HEK293 (cell line): ENCODE measurements around the gene GPR35.

Experiments
- CTCF ChIA-PET: fragments of 350-600 bp; formaldehyde crosslinking; extraction: SDS; loops from one replicate; lab custom pipeline; 2021; ENCODE audit warnings: antibody characterized with exemption; lab: Yijun Ruan, JAX
- POLR2A ChIA-PET: fragments of 300-600 bp; formaldehyde crosslinking; extraction: SDS; loops from one replicate; lab custom pipeline; 2020; ENCODE audit warnings: antibody characterized with exemption, inconsistent platforms; lab: Yijun Ruan, JAX
- H3K27ac ChIP-seq: fragments of 200-500 bp; sonication (Bioruptor generic); 2 replicates; pipeline ENCODE4 v1.5.1; 2014; ENCODE audit warnings: low read depth, low read length, control low read depth, inconsistent platforms; ENCODE audit errors: extremely low read depth
- H3K36me3 ChIP-seq, 2 experiments: fragments of 200-500 bp in 1 of 2; sonication (Bioruptor generic) in 1 of 2; 1 replicate in 1 of 2; 2 replicates in 1 of 2; pipeline ENCODE4 v1.5.1; 2014 to 2017; ENCODE audit warnings: inconsistent platforms in 2 of 2, low read length in 2 of 2; ENCODE audit not compliant: control insufficient read depth in 2 of 2, insufficient read depth in 1 of 2
- H3K4me1 ChIP-seq: fragments of 200-500 bp; sonication (Bioruptor generic); 2 replicates; pipeline ENCODE4 v1.5.1; 2014; ENCODE audit warnings: mild to moderate bottlenecking, low read length, inconsistent platforms; ENCODE audit not compliant: control insufficient read depth, insufficient read depth
- H3K4me3 ChIP-seq: 2 replicates; pipeline ENCODE4 v1.5.1; 2011; ENCODE audit warnings: low read depth, mild to moderate bottlenecking, control low read depth, low read length, moderate library complexity
- H3K9me3 ChIP-seq: fragments of 200-500 bp; sonication (Bioruptor generic); 2 replicates; pipeline ENCODE4 v1.5.1; 2014; ENCODE audit warnings: low read depth, low read length, inconsistent platforms; ENCODE audit not compliant: control insufficient read depth, insufficient read depth
- BCL11A ChIP-seq: fragments of 450-650 bp; formaldehyde crosslinking; IDR thresholded peaks from 2 replicates; pipeline ENCODE4 v1.5.1; 2016; ENCODE audit warnings: low read depth, missing biosample characterization, missing genetic modification characterization
- BCL11B ChIP-seq: fragments of 450-650 bp; formaldehyde crosslinking; IDR thresholded peaks from 2 replicates; pipeline ENCODE4 v1.5.1; 2016; ENCODE audit warnings: low read depth, missing biosample characterization, missing genetic modification characterization
- CTCF ChIP-seq: fragments of 450-650 bp; formaldehyde crosslinking; IDR thresholded peaks from 2 replicates; pipeline ENCODE4 v1.5.1; 2016; ENCODE audit warnings: missing biosample characterization, missing genetic modification characterization
- IKZF3 ChIP-seq: fragments of 450-650 bp; IDR thresholded peaks from 2 replicates; pipeline ENCODE4 v1.5.0; 2018; ENCODE audit warnings: missing biosample characterization, mild to moderate bottlenecking, missing genetic modification characterization, moderate library complexity
- MEIS1 ChIP-seq: sonication (generic); formaldehyde crosslinking; IDR thresholded peaks from 2 replicates; pipeline ENCODE4 v1.8.1; 2022; ENCODE audit warnings: missing genetic modification reagents, mild to moderate bottlenecking, borderline replicate concordance
- MYNN ChIP-seq: fragments of 450-650 bp; formaldehyde crosslinking; IDR thresholded peaks from 2 replicates; pipeline ENCODE4 v1.5.1; 2016; ENCODE audit warnings: missing biosample characterization, missing genetic modification characterization, borderline replicate concordance
- YY2 ChIP-seq: fragments of 450-650 bp; formaldehyde crosslinking; IDR thresholded peaks from 2 replicates; pipeline ENCODE4 v1.5.1; 2016; ENCODE audit warnings: missing biosample characterization, missing genetic modification characterization
- ZBTB11 ChIP-seq: fragments of 450-650 bp; formaldehyde crosslinking; conservative IDR thresholded peaks from 2 replicates; pipeline ENCODE4 v1.5.1; 2016; ENCODE audit warnings: low read depth, missing biosample characterization, missing genetic modification characterization
- ZBTB8A ChIP-seq: fragments of 450-650 bp; formaldehyde crosslinking; IDR thresholded peaks from 2 replicates; pipeline ENCODE4 v1.5.1; 2016; ENCODE audit warnings: missing biosample characterization, missing genetic modification characterization
- ZNF121 ChIP-seq: fragments of 450-650 bp; formaldehyde crosslinking; IDR thresholded peaks from 2 replicates; pipeline ENCODE4 v1.5.1; 2016; ENCODE audit warnings: missing biosample characterization, missing genetic modification characterization
- ZNF133 ChIP-seq: fragments of 450-650 bp; formaldehyde crosslinking; IDR thresholded peaks from 2 replicates; pipeline ENCODE4 v1.5.1; 2016; ENCODE audit warnings: missing biosample characterization, missing genetic modification characterization
- ZNF146 ChIP-seq: fragments of 450-650 bp; formaldehyde crosslinking; IDR thresholded peaks from 2 replicates; pipeline ENCODE4 v1.5.1; 2016; ENCODE audit warnings: missing biosample characterization, missing genetic modification characterization
- ZNF175 ChIP-seq: fragments of 450-650 bp; formaldehyde crosslinking; IDR thresholded peaks from 2 replicates; pipeline ENCODE4 v1.5.1; 2016; ENCODE audit warnings: missing biosample characterization, missing genetic modification characterization
- ZNF221 ChIP-seq: fragments of 450-650 bp; formaldehyde crosslinking; IDR thresholded peaks from 2 replicates; pipeline ENCODE4 v1.5.1; 2017; ENCODE audit warnings: missing biosample characterization, missing genetic modification characterization, borderline replicate concordance
- ZNF423 ChIP-seq: fragments of 450-650 bp; formaldehyde crosslinking; IDR thresholded peaks from 2 replicates; pipeline ENCODE4 v1.5.1; 2016; ENCODE audit warnings: missing biosample characterization, missing genetic modification characterization
- ZNF510 ChIP-seq: fragments of 450-650 bp; formaldehyde crosslinking; IDR thresholded peaks from 2 replicates; pipeline ENCODE4 v1.5.1; 2018; ENCODE audit warnings: mild to moderate bottlenecking, missing genetic modification characterization, missing biosample characterization; ENCODE audit not compliant: insufficient replicate concordance
- ZNF544 ChIP-seq: fragments of 450-650 bp; formaldehyde crosslinking; IDR thresholded peaks from 2 replicates; pipeline ENCODE4 v1.5.0; 2017; ENCODE audit warnings: missing biosample characterization, missing genetic modification characterization
- ZNF549 ChIP-seq: fragments of 450-650 bp; IDR thresholded peaks from 2 replicates; pipeline ENCODE4 v1.5.1; 2018; ENCODE audit warnings: missing biosample characterization, missing genetic modification characterization, mild to moderate bottlenecking, inconsistent platforms, moderate library complexity
- ZNF626 ChIP-seq: fragments of 450-650 bp; sonication (Bioruptor Pico); formaldehyde crosslinking; IDR thresholded peaks from 2 replicates; pipeline ENCODE4 v1.5.1; 2018; ENCODE audit warnings: missing biosample characterization, missing genetic modification characterization, inconsistent platforms
- ZNF76 ChIP-seq: fragments of 450-650 bp; formaldehyde crosslinking; IDR thresholded peaks from 2 replicates; pipeline ENCODE4; 2016; ENCODE audit warnings: low read depth, missing biosample characterization, missing genetic modification characterization, borderline replicate concordance
- ZNF792 ChIP-seq: fragments of 450-650 bp; formaldehyde crosslinking; IDR thresholded peaks from 2 replicates; pipeline ENCODE4 v1.5.1; 2016; ENCODE audit warnings: missing biosample characterization, missing genetic modification characterization
- ZNF830 ChIP-seq: fragments of 450-650 bp; IDR thresholded peaks from 2 replicates; pipeline ENCODE4 v1.5.0; 2018; ENCODE audit warnings: missing biosample characterization, missing genetic modification characterization, low read depth, mild to moderate bottlenecking, moderate library complexity
- ZNF843 ChIP-seq: fragments of 450-650 bp; formaldehyde crosslinking; IDR thresholded peaks from 2 replicates; pipeline ENCODE4 v1.5.1; 2016; ENCODE audit warnings: missing biosample characterization, missing genetic modification characterization
- ZSCAN5A ChIP-seq: fragments of 450-650 bp; formaldehyde crosslinking; IDR thresholded peaks from 2 replicates; pipeline ENCODE4 v1.5.1; 2016; ENCODE audit warnings: missing biosample characterization, missing genetic modification characterization
- TF ChIP-seq, protein P1 (sequence below): fragments of 450-650 bp; formaldehyde crosslinking; IDR thresholded peaks from 2 replicates; pipeline ENCODE4 v1.5.1; 2017; ENCODE audit warnings: missing biosample characterization, missing genetic modification characterization
- TF ChIP-seq, protein P2 (sequence below): fragments of 450-650 bp; formaldehyde crosslinking; IDR thresholded peaks from 2 replicates; pipeline ENCODE4 v1.5.1; 2016; ENCODE audit warnings: missing biosample characterization, missing genetic modification characterization, low read depth

Gene GPR35

GRCh38 chr2:240581811-240582210 is 43.5 kb upstream of the GPR35 start:
- Histone ChIP-seq H3K9me3 (no peaks in the 10 kb centered on the region), H3K27ac (no peak overlapping the region), H3K36me3 (peaks cover 0 to 36% of the 10 kb centered on the region in 2 experiments; a peak in 1 of 3 replicates), H3K4me1 (peaks cover 14% of the 10 kb centered on the region), H3K4me3 (no peak overlapping the region)
- ChIA-PET POLR2A (interaction anchor here (0.6 to 2.8 kb wide), 2 partner anchors 16 to 1424 kb away, joined by 4 to 15 read pairs; no protein-coding TSS in a partner anchor), CTCF (interaction anchor here (0.6 to 3.9 kb wide), 4 partner anchors 16 to 135 kb away, joined by 3 to 33 read pairs (median 4); no protein-coding TSS in a partner anchor)
- TF ChIP-seq ZNF121 (tag by site-specific recombination) (no peak), ZNF146 (tag by site-specific recombination) (no peak), BCL11B (tag by site-specific recombination) (no peak), ZNF133 (tag by site-specific recombination) (no peak), ZNF626 (tag by site-specific recombination) (no peak), ZNF423 (no peak), MEIS1 (CRISPR knock-in tag) (no peak), MYNN (no peak), ZNF510 (tag by site-specific recombination) (no peak), ZNF843 (tag by site-specific recombination) (no peak), ZNF792 (tag by site-specific recombination) (no peak), ZSCAN5A (no peak), ZNF830 (tag by site-specific recombination) (no peak), IKZF3 (tag by site-specific recombination) (no peak), ZNF76 (tag by site-specific recombination) (no peak), ZBTB8A (tag by site-specific recombination) (no peak), ZNF175 (tag by site-specific recombination) (no peak), ZBTB11 (tag by site-specific recombination) (no peak), ZNF221 (no peak)
- TF ChIP-seq, protein P1, sequence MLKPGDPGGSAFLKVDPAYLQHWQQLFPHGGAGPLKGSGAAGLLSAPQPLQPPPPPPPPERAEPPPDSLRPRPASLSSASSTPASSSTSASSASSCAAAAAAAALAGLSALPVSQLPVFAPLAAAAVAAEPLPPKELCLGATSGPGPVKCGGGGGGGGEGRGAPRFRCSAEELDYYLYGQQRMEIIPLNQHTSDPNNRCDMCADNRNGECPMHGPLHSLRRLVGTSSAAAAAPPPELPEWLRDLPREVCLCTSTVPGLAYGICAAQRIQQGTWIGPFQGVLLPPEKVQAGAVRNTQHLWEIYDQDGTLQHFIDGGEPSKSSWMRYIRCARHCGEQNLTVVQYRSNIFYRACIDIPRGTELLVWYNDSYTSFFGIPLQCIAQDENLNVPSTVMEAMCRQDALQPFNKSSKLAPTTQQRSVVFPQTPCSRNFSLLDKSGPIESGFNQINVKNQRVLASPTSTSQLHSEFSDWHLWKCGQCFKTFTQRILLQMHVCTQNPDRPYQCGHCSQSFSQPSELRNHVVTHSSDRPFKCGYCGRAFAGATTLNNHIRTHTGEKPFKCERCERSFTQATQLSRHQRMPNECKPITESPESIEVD (tag by site-specific recombination), result no peak

- no peaks in the 10 kb centered on the region for H3K9me3 ChIP-seq
- peaks cover 19% of the 10 kb centered on the region for H3K4me1 ChIP-seq
- H3K4me3 ChIP-seq, result no peak overlapping the region
- peaks cover 0 to 27% of the 10 kb centered on the region in 2 experiments; a peak in 1 of 3 replicates for H3K36me3 ChIP-seq
- H3K27ac ChIP-seq, result no peak overlapping the region
- POLR2A ChIA-PET, result no interaction called here
- CTCF ChIA-PET, result interaction anchor here (0.7 kb wide), 1 partner anchor 22 kb away, joined by 4 read pairs; no protein-coding TSS in a partner anchor
- TF ChIP-seq ZNF549 (tag by site-specific recombination) (no peak), YY2 (no peak), ZNF544 (tag by site-specific recombination) (no peak), ZBTB8A (tag by site-specific recombination) (no peak), BCL11A (tag by site-specific recombination) (no peak), CTCF (no peak)
- TF ChIP-seq, protein P2, sequence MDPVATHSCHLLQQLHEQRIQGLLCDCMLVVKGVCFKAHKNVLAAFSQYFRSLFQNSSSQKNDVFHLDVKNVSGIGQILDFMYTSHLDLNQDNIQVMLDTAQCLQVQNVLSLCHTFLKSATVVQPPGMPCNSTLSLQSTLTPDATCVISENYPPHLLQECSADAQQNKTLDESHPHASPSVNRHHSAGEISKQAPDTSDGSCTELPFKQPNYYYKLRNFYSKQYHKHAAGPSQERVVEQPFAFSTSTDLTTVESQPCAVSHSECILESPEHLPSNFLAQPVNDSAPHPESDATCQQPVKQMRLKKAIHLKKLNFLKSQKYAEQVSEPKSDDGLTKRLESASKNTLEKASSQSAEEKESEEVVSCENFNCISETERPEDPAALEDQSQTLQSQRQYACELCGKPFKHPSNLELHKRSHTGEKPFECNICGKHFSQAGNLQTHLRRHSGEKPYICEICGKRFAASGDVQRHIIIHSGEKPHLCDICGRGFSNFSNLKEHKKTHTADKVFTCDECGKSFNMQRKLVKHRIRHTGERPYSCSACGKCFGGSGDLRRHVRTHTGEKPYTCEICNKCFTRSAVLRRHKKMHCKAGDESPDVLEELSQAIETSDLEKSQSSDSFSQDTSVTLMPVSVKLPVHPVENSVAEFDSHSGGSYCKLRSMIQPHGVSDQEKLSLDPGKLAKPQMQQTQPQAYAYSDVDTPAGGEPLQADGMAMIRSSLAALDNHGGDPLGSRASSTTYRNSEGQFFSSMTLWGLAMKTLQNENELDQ (tag by site-specific recombination), result no peak
Observed at GRCh38 chr2:240582781-240583180, 42.5 kb upstream of the GPR35 start.
